K562 (cell line): ENCODE measurements around the gene CLEC4D. TPM values are rescaled to one million over a fixed set of nuclear protein-coding genes. Genes with fewer than 3 reads are reported as not detected.

Experiments used
- ATAC-seq: fragments of 200-7000 bp; cut with Tn5 transposase; 3 replicates; pipeline ENCODE4 v1.9.1; 2020; ENCODE audit warnings: moderate library complexity
- BruUV-seq: library from RNA; stranded (reverse); fragments of 400-500 nt; replicated peaks from 2 replicates; lab custom pipeline; 2021; lab: Mats Ljungman, UMichigan
- CTCF ChIA-PET: fragments of 300-600 bp; formaldehyde crosslinking; extraction: SDS; loops from one replicate; lab custom pipeline; 2021; ENCODE audit warnings: low intra/inter-chr PET ratio; lab: Yijun Ruan, JAX
- POLR2A ChIA-PET: fragments of 300-600, 350-650 bp; sonication (Branson Sonifier 250); formaldehyde crosslinking; extraction: SDS; loops from one replicate; lab custom pipeline; 2021; ENCODE audit warnings: antibody characterized with exemption, inconsistent platforms; lab: Yijun Ruan, JAX
- DNase-seq, 4 experiments: peaks; one replicate each; pipeline versions ENCODE4 v3.0.0 to v3.0.0-alpha.2; 2011 to 2018; ENCODE audit warnings: low spot score in 3 of 4, mixed read lengths in 3 of 4; ENCODE audit errors: extremely low read depth in 1 of 4
- FAIRE-seq: peaks from 2 replicates; lab custom pipeline; 2011; peaks lifted over from hg19 to GRCh38; lab: Jason Lieb, UNC
- H2AFZ ChIP-seq: 2 replicates; pipeline ENCODE4 v1.6.0; 2011; ENCODE audit warnings: low read depth, low read length, control low read depth, inconsistent platforms
- H3K27ac ChIP-seq: fragments of 200-600 bp; 3 replicates; pipeline ENCODE4 v1.8.0; 2011; ENCODE audit warnings: low read depth, mild to moderate bottlenecking, control low read depth, inconsistent platforms, low read length, moderate library complexity, mixed read lengths; ENCODE audit errors: extremely low read depth
- H3K27me3 ChIP-seq, 2 experiments: fragments of 300-600 bp in 1 of 2; 2 replicates in 1 of 2; 3 replicates in 1 of 2; pipeline versions ENCODE4 v1.6.0 to v1.8.0; 2011; ENCODE audit warnings: inconsistent platforms in 2 of 2, low read length in 2 of 2, mild to moderate bottlenecking in 1 of 2, mixed read lengths in 1 of 2, moderate library complexity in 1 of 2; ENCODE audit not compliant: control insufficient read depth in 2 of 2, insufficient read depth in 2 of 2
- H3K36me3 ChIP-seq: fragments of 300-600 bp; 3 replicates; pipeline ENCODE4 v1.8.0; 2011; ENCODE audit warnings: mild to moderate bottlenecking, low read length, inconsistent platforms; ENCODE audit not compliant: control insufficient read depth, insufficient read depth
- H3K4me1 ChIP-seq, 2 experiments: fragments of 200-600 bp in 1 of 2; replicated peaks in 1 of 2; 2 replicates in 1 of 2; 3 replicates in 1 of 2; pipeline versions ENCODE4 v1.5.1 to v1.8.0; 2011; ENCODE audit warnings: inconsistent platforms in 2 of 2, low read length in 2 of 2, mild to moderate bottlenecking in 1 of 2, mixed read lengths in 1 of 2, moderate library complexity in 1 of 2; ENCODE audit not compliant: control insufficient read depth in 2 of 2, insufficient read depth in 2 of 2
- H3K4me2 ChIP-seq: 2 replicates; pipeline ENCODE4 v1.6.1; 2011; ENCODE audit warnings: low read length, control low read depth, inconsistent platforms, mixed read lengths; ENCODE audit not compliant: insufficient read depth
- H3K4me3 ChIP-seq: fragments of 200-600 bp; sonication (generic), shearing (Covaris generic); 2 replicates; pipeline ENCODE4 v1.5.1; 2016; ENCODE audit warnings: control low read depth, inconsistent platforms
- H3K79me2 ChIP-seq: fragments of 200-600 bp; 3 replicates; pipeline ENCODE4 v1.8.0; 2011; ENCODE audit warnings: low read length, inconsistent platforms; ENCODE audit not compliant: control insufficient read depth, insufficient read depth
- H3K9ac ChIP-seq, 2 experiments: 2 replicates each; pipeline versions ENCODE4 v1.6.0 to v1.6.1; 2011; ENCODE audit warnings: low read depth in 2 of 2, low read length in 2 of 2, control low read depth in 1 of 2, inconsistent platforms in 1 of 2, mild to moderate bottlenecking in 1 of 2, mixed read lengths in 1 of 2; ENCODE audit not compliant: insufficient read depth in 1 of 2
- H3K9me1 ChIP-seq: one replicate; pipeline ENCODE4 v1.6.0; 2011; ENCODE audit warnings: inconsistent platforms, mild to moderate bottlenecking, low read length, moderate library complexity; ENCODE audit not compliant: control insufficient read depth, insufficient read depth
- H3K9me3 ChIP-seq: replicated peaks from 2 replicates; pipeline ENCODE4 v1.5.1; 2011; ENCODE audit warnings: low read depth, low read length, inconsistent platforms; ENCODE audit not compliant: control insufficient read depth, insufficient read depth
- H4K20me1 ChIP-seq: replicated peaks from 2 replicates; pipeline ENCODE4 v1.6.1; 2011; ENCODE audit warnings: low read length, inconsistent platforms, mixed read lengths; ENCODE audit not compliant: control insufficient read depth, insufficient read depth
- CTCF ChIP-seq, 3 experiments: IDR thresholded peaks in 2 of 3; conservative IDR thresholded peaks in 1 of 3; 2 replicates each; pipeline ENCODE4 v1.5.1; 2011 to 2012; ENCODE audit warnings: low read length in 3 of 3, mild to moderate bottlenecking in 3 of 3, control low read depth in 2 of 3, improper control_type of control experiment in 1 of 3, inconsistent platforms in 1 of 3, low read depth in 1 of 3, mixed read lengths in 1 of 3, moderate library complexity in 1 of 3; ENCODE audit not compliant: insufficient read depth in 2 of 3
- E2F3 ChIP-seq: fragments of 250-450 bp; sonication (Bioruptor Pico); IDR thresholded peaks from 2 replicates; pipeline ENCODE4 v1.4.0; 2020; ENCODE audit warnings: mild to moderate bottlenecking
- E2F4 ChIP-seq: sonication (generic); formaldehyde crosslinking; IDR thresholded peaks from 2 replicates; pipeline ENCODE4 v1.8.0; 2022; ENCODE audit warnings: mild to moderate bottlenecking, low read depth, missing genetic modification reagents
- RAD21 ChIP-seq, 2 experiments: fragments of 250-450 bp in 1 of 2; fragments of 450-650 bp in 1 of 2; sonication (Bioruptor Pico) in 1 of 2; formaldehyde crosslinking in 1 of 2; IDR thresholded peaks in 1 of 2; conservative IDR thresholded peaks in 1 of 2; 2 replicates each; pipeline versions ENCODE4 v1.4.0 to v1.8.0; 2020 to 2022; ENCODE audit warnings: mild to moderate bottlenecking in 2 of 2, moderate library complexity in 1 of 2
- REST ChIP-seq, 2 experiments: fragments of 450-650 bp; formaldehyde crosslinking in 1 of 2; IDR thresholded peaks; 2 replicates each; pipeline versions ENCODE4 v1.4.0 to v1.6.1; 2014 to 2020; ENCODE audit warnings: mild to moderate bottlenecking in 2 of 2, borderline replicate concordance in 1 of 2, low read depth in 1 of 2
- SMC3 ChIP-seq: conservative IDR thresholded peaks from 2 replicates; pipeline ENCODE4 v1.6.1; 2011; ENCODE audit warnings: low read depth, low read length, improper control_type of control experiment; ENCODE audit not compliant: insufficient read depth
- WGBS: fragments of 100-300 bp; shearing (Covaris generic); methylation state at CpG from one replicate; pipeline ENCODE4 v1.1.6; 2016; ENCODE audit warnings: low coverage, mixed read lengths; ENCODE audit not compliant: insufficient coverage; ENCODE audit errors: missing lambda C conversion rate; 5-methylcytosine and 5-hydroxymethylcytosine counted together
- in situ Hi-C: fragments of 300-500 bp; cut with MboI; formaldehyde crosslinking; loops from 4 replicates; pipeline ENCODE4 v1.15.0; 2018; ENCODE audit warnings: inconsistent platforms, mixed read lengths
- intact Hi-C: fragments of 100-400 bp; cut with micrococcal nuclease; formaldehyde crosslinking; loops from 2 replicates; pipeline ENCODE4 v1.14.2; 2022
- polyA plus RNA-seq, 8 experiments: library from polyadenylated mRNA; depleted of rRNA in 4 of 8; stranded (reverse) in 5 of 8; unstranded in 3 of 8; fragments of >200 nt; fragmentation: Nextera tagmentation in 2 of 8; fragmentation: Illumina TruSeq in 1 of 8; extraction: Ambion mirVana in 2 of 8; extraction: Trizol in 1 of 8; gene quantifications; 2 replicates each; pipeline versions ENCODE4 v1.2.1 to v1.2.3, GENCODE V29; 2011 to 2014; ENCODE audit warnings: inconsistent platforms in 1 of 8, missing spikeins in 1 of 8
- total RNA-seq, 7 experiments: library from RNA; depleted of rRNA in 6 of 7; stranded (reverse); fragments of >200 nt in 6 of 7; fragmentation: Illumina TruSeq in 2 of 7; extraction: Trizol in 2 of 7; gene quantifications; 2 replicates each; pipeline versions ENCODE4 v1.2.1 to v1.2.3, GENCODE V29; 2011 to 2021; ENCODE audit warnings: low replicate concordance in 1 of 7

The CLEC4D gene
- total and polyA plus RNA-seq, 9 of the 15 experiments (the other 6 are each of a cell fraction or from before 2014, with no cell fraction given), result not detected

DNA sequence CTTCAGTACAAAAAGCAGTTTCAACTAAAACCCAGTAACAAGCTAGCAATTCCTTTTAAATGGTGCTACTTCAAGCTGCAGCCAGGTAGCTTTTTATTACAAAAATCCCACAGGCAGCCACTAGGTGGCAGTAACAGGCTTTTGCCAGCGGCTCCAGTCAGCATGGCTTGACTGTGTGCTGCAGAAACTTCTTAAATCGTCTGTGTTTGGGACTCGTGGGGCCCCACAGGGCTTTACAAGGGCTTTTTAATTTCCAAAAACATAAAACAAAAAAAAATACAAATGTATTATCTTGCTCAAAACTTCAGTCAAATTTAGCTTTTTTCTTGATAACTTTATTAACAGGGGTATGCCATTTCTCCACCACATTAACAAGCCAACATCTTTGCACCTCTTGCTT, 31.0 kb downstream of the CLEC4D start:
- Histone ChIP-seq H3K27ac (no peak overlapping the region), H4K20me1 (no peaks in the 10 kb centered on the region), H3K9ac (no peak overlapping the region), H3K27me3 (no peaks in the 10 kb centered on the region), H3K36me3 (no peaks in the 10 kb centered on the region), H3K79me2 (no peaks in the 10 kb centered on the region), H3K4me1 (no peaks in the 10 kb centered on the region; a peak in 1 of 5 replicates), H3K9me1 (no peaks in the 10 kb centered on the region), H2AFZ (no peak overlapping the region), H3K4me3 (no peak overlapping the region), H3K4me2 (no peak overlapping the region), H3K9me3 (no peaks in the 10 kb centered on the region)
- intact Hi-C loops, result loop anchor here (2.0 to 5.0 kb wide), 3 partner anchors 63 to 513 kb away; partner anchors contain the start of gene A2ML1
- in situ Hi-C loops, result no loop called here
- WGBS, result 0% methylated on average over 3 of the region's 3 CpGs
- 0 out of 2 replicates have a peak, but pooled peaks have one; percentile 16 for TF ChIP-seq SMC3
- TF ChIP-seq E2F3 (CRISPR knock-in tag), result no peak
- TF ChIP-seq E2F4 (CRISPR knock-in tag), result no peak
- peak; percentile 35 to 59 for TF ChIP-seq RAD21 (CRISPR knock-in tag; conservative IDR thresholded peaks at IDR 0.05 in 1 of 2, IDR thresholded peaks at IDR 0.05 in 1 of 2)
- peak; percentile 22; the same call in 1 of the 2 replicates for TF ChIP-seq REST (IDR thresholded peaks at IDR 0.05; ENCODE audit: borderline replicate concordance)
- TF ChIP-seq REST (CRISPR knock-in tag; IDR thresholded peaks at IDR 0.05; ENCODE audit: low read depth), result no peak
- TF ChIP-seq CTCF (IDR thresholded peaks at IDR 0.05 in 2 of 3, conservative IDR thresholded peaks at IDR 0.05 in 1 of 3; ENCODE audit: insufficient read depth in 2 of 3, low read depth in 1 of 3, low read length in 3 of 3), result peak; percentile 67 to 79 (median 71)
- DNase-seq, result peak; percentile 44 to 62 (median 48)
- ATAC-seq, result peak; percentile 75
- no TSS peak for BruUV-seq
- ChIA-PET CTCF (interaction anchor here (1.0 to 2.4 kb wide), 4 partner anchors 20 to 506 kb away, joined by 3 to 14 read pairs (median 4); no protein-coding TSS in a partner anchor), POLR2A (interaction anchor here (0.6 to 0.9 kb wide), 3 partner anchors 9 to 65 kb away, joined by 3 read pairs; no protein-coding TSS in a partner anchor)
- FAIRE-seq, result peak; percentile 58
